GM12891 (cell line): ENCODE data around the gene ZNF135.

Experiments used
- DNase-seq: peaks from one replicate; pipeline ENCODE4 v3.0.0; 2011; ENCODE audit warnings: low spot score; ENCODE audit not compliant: insufficient read length
- FAIRE-seq: peaks from 2 replicates; lab custom pipeline; 2011; peaks lifted over from hg19 to GRCh38; lab: Jason Lieb, UNC
- PAX5 ChIP-seq: IDR thresholded peaks from 2 replicates; pipeline ENCODE4 v1.6.1; 2011; ENCODE audit warnings: low read length, moderate library complexity, mild to moderate bottlenecking; ENCODE audit not compliant: insufficient read depth, severe bottlenecking
- POLR2A ChIP-seq: IDR thresholded peaks from 2 replicates; pipeline ENCODE4 v1.6.1; 2011; ENCODE audit warnings: low read depth, low read length, control low read depth
- POLR2AphosphoS5 ChIP-seq: IDR thresholded peaks from 2 replicates; pipeline ENCODE4 v1.6.1; 2011; ENCODE audit warnings: low read depth, low read length, control low read depth
- POU2F2 ChIP-seq: IDR thresholded peaks from 2 replicates; pipeline ENCODE4 v1.6.1; 2011; ENCODE audit warnings: low read depth, mild to moderate bottlenecking, control low read depth, low read length, moderate library complexity
- SPI1 ChIP-seq: IDR thresholded peaks from 2 replicates; pipeline ENCODE4 v1.6.1; 2011; ENCODE audit warnings: low read depth, low read length, control low read depth
- TAF1 ChIP-seq: IDR thresholded peaks from 2 replicates; pipeline ENCODE4 v1.6.1; 2011; ENCODE audit warnings: low read depth, low read length, control low read depth

Gene ZNF135

DNA sequence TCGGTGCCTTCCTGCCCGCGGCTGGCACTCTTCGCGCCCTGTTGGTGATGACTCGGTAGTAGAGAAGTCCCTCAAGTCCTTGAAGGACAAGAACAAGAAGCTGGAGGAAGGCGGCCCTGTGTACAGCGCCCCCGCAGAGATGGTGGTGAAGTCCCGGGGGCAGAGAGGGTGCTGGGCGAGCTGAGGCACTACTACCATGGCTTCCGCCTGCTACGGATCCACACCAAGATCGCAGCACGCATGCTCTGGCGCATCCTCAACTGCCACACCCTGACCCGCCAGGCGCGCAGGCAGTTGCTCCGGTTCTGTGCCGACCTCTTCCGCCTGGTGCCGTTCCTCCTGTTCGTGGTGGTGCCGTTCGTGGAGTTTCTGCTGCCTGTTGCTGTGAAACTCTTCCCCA is 14.2 kb upstream of the ZNF135 start:
- no peak for TF ChIP-seq POLR2A
- no peak for TF ChIP-seq TAF1
- TF ChIP-seq POLR2AphosphoS5, result no peak
- TF ChIP-seq POU2F2, result no peak
- TF ChIP-seq PAX5, result no peak
- TF ChIP-seq SPI1, result no peak
- FAIRE-seq (no peak), DNase-seq (no peak)

DNA sequence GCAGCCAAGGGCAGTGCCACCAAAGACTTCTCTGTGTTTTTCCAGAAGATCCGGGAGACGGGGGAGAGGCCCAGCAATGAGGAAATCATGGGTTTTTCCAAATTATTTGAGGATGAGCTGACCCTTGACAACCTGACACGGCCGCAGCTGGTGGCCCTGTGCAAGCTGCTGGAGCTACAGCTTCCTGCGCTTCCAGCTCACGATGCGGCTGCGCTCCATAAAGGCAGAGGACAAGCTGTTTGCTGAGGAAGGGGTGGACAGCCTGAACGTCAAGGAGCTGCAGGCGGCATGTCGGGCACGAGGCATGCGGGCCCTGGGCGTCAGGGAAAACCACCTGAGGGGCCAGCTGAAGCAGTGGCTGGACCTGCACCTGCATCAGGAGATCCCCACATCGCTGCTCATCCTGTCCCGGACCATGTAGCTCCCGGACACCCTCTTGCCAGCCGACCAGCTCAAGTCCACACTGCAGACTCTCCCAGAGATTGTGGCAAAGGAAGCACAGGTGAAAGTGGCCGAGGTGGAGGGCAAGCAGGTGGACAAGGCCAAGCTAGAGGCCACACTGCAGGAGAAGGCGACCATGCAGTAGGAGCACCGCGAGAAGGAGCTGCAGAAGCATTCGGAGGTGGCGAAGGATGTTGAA is 13.6 kb upstream of the ZNF135 start:
- DNase-seq, result no peak
- FAIRE-seq, result no peak
- no peak for TF ChIP-seq PAX5
- no peak for TF ChIP-seq SPI1
- no peak for TF ChIP-seq TAF1
- TF ChIP-seq POLR2A, result no peak
- TF ChIP-seq POU2F2, result no peak

DNA sequence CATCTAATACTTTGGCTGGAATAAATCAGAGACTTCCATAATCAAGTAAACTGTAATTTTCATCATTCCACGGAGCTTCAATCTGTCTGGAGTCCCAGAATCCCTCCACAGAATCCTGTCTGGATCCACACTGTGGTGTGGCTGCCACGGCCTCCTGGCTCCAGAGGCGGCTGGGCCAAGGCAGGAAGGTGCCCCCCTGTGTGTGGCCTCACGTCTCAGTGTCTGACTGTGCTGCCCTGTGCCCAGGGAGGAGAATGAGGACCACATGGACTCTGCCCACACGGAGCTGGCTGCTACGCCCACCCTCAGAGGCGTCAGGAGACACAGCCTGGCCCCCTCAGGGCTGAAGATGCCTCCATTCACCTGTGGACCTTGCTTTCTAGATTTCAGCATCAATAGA is 12.2 kb upstream of the ZNF135 start:
- FAIRE-seq (no peak), DNase-seq (no peak)
- TF ChIP-seq TAF1, result no peak
- no peak for TF ChIP-seq SPI1
- no peak for TF ChIP-seq POLR2A
- TF ChIP-seq POU2F2, result no peak
- TF ChIP-seq PAX5, result no peak
- no peak for TF ChIP-seq POLR2AphosphoS5

DNA sequence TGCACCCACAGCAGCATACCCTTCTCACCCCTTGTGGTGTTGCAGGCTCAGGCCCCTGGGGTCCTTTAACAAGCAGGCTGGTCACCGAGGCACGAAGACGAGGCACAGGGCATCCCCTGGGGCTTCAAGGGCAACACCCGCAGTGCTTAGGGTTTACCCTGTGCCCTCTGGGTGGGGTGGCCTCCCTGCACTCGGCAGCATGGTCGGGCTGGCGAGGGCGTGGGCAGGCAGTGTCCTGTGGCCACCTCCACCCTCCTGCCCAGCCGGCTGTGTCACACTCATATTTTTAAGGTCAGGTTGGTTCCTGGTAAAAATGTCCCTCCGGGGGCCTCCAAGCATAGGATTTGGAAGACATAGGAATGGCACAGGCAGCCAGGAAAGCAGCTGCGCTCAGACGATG is 11.4 kb upstream of the ZNF135 start:
- TF ChIP-seq POLR2A (no peak), TAF1 (no peak), POLR2AphosphoS5 (no peak), SPI1 (no peak), POU2F2 (no peak), PAX5 (no peak)
- no peak for FAIRE-seq
- DNase-seq, result no peak

DNA sequence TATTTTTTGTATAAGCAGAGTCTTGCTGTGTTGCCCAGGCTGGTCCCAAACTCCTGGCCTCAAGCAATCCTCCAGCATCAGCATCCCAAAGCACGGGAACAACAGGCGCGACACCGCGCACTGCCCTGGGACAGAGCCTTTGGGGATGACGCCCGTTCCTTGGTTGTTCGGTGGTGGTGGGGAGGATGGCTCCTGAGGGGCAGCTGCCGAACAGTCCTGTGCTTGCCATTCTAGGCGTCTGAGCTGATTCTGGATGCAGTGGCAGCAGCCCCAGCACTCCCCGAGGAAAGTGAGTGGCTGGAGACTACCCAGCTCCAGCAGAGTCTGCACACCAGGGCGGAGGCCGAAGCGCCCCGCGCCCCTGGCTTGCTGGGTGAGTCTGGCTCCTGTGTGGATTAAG is 6.8 kb upstream of the ZNF135 start:
- DNase-seq, result no peak
- no peak for FAIRE-seq
- TF ChIP-seq TAF1 (no peak), SPI1 (no peak)

- FAIRE-seq, result no peak
- DNase-seq, result no peak
- no peak for TF ChIP-seq POU2F2
- TF ChIP-seq TAF1, result no peak
- no peak for TF ChIP-seq POLR2AphosphoS5
- no peak for TF ChIP-seq POLR2A
- TF ChIP-seq SPI1, result no peak
- no peak for TF ChIP-seq PAX5
These were observed 5.5 kb upstream of the ZNF135 start for GRCh38 chr19:58053480-58054156.

GRCh38 chr19:58054901-58055874 is 3.9 kb upstream of the ZNF135 start:
- no peak for TF ChIP-seq SPI1
- no peak for TF ChIP-seq PAX5
- no peak for TF ChIP-seq POLR2A
- TF ChIP-seq TAF1, result no peak
- TF ChIP-seq POLR2AphosphoS5, result no peak
- no peak for TF ChIP-seq POU2F2
- DNase-seq (no peak), FAIRE-seq (no peak)

- DNase-seq (no peak), FAIRE-seq (no peak)
- no peak for TF ChIP-seq POU2F2
- no peak for TF ChIP-seq PAX5
- no peak for TF ChIP-seq TAF1
- TF ChIP-seq SPI1, result no peak
- no peak for TF ChIP-seq POLR2A
- no peak for TF ChIP-seq POLR2AphosphoS5
These were observed 2.8 kb upstream of the ZNF135 start for GRCh38 chr19:58056261-58056660.

DNA sequence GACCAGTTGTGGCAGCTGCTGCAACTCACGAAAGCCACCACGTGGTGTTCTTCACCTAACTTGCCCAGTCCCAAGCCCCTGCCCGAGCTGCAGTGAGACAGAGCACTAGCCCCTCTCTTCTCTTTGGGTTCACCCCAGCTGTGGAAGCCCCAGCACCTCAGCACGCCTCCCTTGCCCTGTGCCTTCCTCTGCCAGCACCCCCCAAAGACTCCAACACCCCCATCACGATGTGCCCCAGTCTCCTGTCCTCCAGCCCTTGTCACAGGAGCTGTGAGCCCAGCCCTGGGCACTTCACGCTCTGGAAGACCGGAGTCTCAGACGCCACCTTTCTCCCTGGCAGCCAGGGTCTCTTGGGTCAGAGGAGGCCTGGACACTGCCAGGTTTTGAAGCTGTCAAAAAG is 2.2 kb upstream of the ZNF135 start:
- DNase-seq (no peak), FAIRE-seq (no peak)
- TF ChIP-seq TAF1, result no peak
- no peak for TF ChIP-seq PAX5
- no peak for TF ChIP-seq SPI1
- TF ChIP-seq POU2F2, result no peak
- TF ChIP-seq POLR2A, result no peak
- TF ChIP-seq POLR2AphosphoS5, result no peak
